ENCODE measurements around the gene ASTL.

DNA sequence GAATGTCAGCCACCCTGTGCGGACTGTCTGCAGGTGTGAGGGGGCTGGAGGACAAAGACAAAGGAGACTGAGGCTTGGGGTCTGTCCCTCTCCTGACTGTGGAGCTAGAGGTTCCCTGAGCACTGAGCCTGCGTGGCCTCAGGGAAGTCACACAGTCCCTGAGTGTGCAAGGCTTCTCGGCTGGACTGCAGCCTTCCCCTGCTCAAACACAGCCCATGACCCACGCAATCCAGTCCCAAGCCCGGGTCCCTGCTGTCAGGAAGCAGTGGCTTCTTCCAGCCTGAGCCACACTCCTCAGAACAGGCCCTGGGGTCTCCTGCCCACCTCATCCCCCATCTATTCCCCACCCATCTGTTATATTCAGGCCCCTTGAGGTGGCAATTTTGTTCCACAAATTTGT lies 2.7 kb downstream of the ASTL start:
- TF ChIP-seq CTCF (IDR thresholded peaks at IDR 0.05 in 4 of 5, conservative IDR thresholded peaks at IDR 0.05 in 1 of 5) (no peak), POLR2A (IDR thresholded peaks at IDR 0.05) (no peak)

Data from gastrocnemius medialis (tissue), 4 donors.